IMR-90 (cell line): ENCODE results near the gene PAAF1.

Experiments used
- CTCF ChIP-seq: conservative IDR thresholded peaks from 2 replicates; pipeline ENCODE4 v1.5.1; 2012; ENCODE audit warnings: mild to moderate bottlenecking, low read depth, low read length, improper control_type of control experiment
- POLR2A ChIP-seq: IDR thresholded peaks from 2 replicates; pipeline ENCODE4 v1.6.1; 2012; ENCODE audit warnings: mild to moderate bottlenecking, low read depth, low read length

GRCh38 chr11:73859671-73860070, 17.1 kb upstream of the PAAF1 start:
- TF ChIP-seq CTCF (no peak), POLR2A (no peak)
